HG03108 (cell line): ENCODE measurements around the gene MRPL12.

Experiments
- ATAC-seq: cut with Tn5 transposase; IDR thresholded peaks from one replicate; pipeline ENCODE4 v1.9.1; 2021; ENCODE audit warnings: moderate library complexity; ENCODE audit not compliant: unreplicated experiment

Gene MRPL12

GRCh38 chr17:81681672-81682071 lies 21.5 kb upstream of the MRPL12 start:
- no peak for ATAC-seq

- no peak for ATAC-seq
These were observed 20.5 kb upstream of the MRPL12 start for GRCh38 chr17:81682565-81683207.

GRCh38 chr17:81683208-81683583 lies 20.0 kb upstream of the MRPL12 start:
- peak; percentile 17 for ATAC-seq

DNA sequence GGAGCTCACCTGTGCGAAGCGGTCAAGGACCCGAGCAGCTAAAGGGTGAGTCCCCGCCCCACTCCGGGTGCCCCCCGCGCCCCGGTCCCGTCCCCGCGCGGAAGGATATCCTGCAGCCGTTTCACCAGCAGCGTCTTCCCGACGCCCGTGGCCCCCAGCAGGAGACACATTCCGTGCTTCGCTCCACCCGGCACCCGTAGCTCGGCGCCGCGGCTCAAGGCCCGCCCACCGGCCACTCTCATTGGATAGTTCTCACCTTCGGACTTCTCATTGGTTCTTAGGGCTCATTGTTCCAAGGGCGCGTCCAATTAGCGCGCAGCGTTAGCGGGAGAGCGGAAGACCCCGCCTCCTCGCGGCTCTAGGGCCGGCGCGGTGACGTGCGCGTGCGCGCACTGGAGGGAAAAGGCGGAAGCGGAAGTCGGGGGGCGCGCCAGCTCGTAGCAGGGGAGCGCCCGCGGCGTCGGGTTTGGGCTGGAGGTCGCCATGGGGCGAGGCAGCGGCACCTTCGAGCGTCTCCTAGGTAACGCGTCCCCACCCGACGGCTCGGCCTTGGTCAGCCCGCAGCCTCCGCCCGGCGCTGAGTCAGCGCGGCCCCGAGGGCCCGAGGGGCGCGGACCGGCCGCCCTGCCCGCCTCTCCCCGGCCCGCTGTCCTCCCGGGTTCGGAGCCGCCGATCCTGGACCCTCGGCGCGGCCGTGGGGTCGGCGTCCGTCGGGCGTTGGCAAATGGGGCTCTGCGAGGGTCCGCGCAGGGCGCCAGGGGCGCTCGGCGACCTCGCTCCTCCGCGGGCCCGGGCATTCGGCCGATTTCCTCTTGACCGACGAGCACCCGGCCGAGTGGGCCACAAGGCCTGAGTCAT lies 19.4 kb upstream of the MRPL12 start, which contains the start of the genes ARL16 and HGS:
Gene ARL16 (minus strand): TSS at position 214 of the 858 bp plus-strand sequence. CDS start 44 bp downstream, at position 170.
Gene HGS (plus strand): TSS at position 428 of the 858 bp plus-strand sequence. CDS start 56 bp downstream, at position 484.
- peak; percentile 92 for ATAC-seq

DNA sequence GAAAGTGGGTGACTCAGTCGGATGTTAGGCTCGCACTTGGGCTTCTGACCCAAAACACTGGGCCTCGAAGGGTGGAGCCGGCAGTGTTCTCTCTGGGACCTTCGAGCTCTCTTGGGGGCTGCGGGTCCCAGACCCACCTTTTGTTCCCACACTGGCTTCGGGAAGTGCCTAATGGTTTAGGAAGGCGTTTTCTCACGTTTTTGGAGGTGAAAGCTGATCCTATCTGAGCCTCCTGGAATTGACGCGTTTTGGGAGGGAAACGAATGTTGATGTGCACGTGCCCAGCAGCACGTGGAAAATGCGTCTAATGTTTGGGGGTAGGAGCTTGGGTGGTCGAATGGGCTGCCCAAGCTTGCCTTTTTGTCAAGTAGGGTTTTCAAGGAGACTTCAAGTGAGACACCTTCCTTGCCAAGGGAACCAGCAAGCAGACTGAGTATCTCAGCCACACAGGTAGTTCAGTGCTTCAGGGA lies 18.7 kb upstream of the MRPL12 start:
- no peak for ATAC-seq

DNA sequence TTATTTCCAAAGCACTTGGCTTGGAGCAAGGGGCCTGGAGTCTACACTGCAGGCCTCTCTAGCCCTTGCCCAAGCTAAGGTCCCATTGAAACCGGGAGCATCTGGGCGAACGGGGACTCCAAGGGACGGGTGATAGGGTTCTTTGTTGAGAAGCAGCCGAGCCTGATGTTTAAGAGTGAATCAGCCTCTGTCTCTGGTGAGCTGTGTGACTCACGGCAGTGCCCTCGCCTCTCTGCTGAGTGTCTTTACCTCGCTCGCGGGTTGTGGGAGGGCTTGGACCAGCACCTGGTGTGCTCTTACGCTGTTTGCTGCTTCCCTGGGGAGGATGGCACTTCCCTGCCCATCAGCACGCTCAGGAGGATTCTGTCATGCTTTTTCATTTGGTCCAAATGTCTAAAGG lies 18.1 kb upstream of the MRPL12 start:
- no peak for ATAC-seq

DNA sequence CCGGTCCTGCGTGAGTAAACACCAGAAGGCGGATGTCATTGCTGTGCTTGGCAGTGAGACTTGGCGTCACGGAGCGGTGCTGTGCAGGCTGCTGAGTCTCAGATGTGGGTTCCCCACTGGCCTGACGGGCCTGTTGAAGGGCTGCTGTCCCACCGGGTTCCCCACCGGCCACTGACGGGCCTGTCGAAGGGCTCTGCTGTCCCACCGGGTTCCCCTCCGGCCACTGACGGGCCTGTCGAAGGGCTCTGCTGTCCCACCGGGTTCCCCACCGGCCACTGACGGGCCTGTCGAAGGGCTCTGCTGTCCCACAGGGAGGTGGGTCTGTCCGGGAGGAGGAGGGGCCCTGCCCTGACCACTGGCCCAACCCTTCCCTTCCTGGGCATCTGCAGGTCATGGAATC lies 16.6 kb upstream of the MRPL12 start:
- ATAC-seq = no peak

DNA sequence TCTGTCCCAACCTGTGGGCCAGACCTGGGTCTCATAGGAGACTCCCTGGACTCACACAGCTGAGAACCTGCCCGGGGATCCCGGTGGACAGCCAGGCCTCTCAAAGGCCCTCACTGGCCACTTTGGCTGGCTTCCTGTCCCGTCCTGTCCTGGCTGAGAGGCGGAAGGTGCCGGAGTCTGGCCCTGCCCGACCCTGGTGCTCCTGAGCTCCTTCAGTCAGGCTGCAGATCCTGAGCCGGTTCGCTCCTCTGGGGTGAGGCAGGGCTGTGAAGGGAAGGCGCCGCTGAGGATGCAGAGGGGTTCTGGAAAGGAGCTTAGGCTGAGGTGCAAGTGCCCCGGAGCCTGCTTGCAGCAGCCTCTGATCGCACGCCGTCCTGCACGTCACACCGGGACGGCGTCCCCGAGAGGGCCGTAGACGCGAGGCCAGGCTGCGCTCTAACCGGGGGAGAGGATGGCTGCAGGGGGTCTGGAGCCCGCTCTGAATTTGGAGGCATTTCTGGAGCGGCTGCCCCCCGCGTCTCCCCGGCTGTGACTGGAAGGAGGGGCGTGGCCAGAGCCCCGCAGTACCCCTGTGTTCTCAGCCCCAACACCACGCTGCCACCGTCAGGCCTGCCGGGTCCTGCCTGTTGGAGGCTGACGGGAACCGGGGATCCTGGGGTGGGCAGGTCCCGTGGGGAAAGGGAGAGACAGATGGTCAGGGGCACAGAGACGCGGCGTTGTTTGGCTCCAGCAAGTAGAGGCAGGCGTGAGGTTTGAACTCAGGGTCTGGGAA lies 15.2 kb upstream of the MRPL12 start:
- ATAC-seq = no peak

- no peak for ATAC-seq
These were observed 14.6 kb upstream of the MRPL12 start for GRCh38 chr17:81688616-81689015.

- no peak for ATAC-seq
These were observed 13.1 kb upstream of the MRPL12 start for GRCh38 chr17:81690066-81690465.

DNA sequence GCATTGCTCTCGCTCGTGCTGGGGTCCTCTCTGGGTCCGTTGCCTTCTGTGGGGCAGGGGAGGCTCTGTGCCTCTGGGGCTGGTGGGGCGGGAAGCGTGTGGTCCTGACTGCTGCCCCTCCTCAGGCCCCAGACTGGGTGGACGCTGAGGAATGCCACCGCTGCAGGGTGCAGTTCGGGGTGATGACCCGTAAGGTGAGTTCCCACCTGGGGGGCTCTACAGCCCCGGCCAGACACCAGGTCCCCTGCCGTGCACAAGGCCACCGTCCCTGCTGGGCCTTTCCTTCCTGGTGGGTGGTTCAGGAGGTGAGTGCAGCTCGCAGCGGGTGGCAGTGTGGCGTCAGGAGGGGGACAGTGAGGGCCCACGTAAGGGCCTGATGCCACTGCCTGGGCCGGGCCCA lies 12.6 kb upstream of the MRPL12 start:
- no peak for ATAC-seq

GRCh38 chr17:81691196-81691595 lies 12.0 kb upstream of the MRPL12 start:
- no peak for ATAC-seq

DNA sequence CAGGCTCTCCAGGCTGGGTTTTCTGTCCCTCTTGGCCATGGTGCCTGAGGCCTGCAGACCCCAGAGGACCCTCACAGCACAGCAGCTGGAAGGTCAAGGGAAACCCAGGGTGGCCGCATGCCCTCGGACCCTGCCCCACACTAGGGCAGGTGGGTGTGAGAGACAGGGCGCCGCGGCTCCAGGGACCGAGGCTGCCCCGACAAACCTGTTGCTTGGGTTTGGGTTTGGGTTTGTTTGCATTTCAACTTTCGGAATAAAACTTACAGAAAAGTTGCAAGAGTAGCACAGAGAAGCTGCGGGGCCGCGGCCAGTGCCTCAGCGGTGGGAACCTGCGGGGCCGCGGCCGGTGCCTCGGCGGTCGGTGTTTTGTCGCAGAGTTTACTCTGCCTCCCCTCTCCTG lies 11.6 kb upstream of the MRPL12 start:
- ATAC-seq = no peak

- no peak for ATAC-seq
These were observed 9.5 kb upstream of the MRPL12 start for GRCh38 chr17:81693509-81694210.

- ATAC-seq = no peak
These were observed 8.4 kb upstream of the MRPL12 start for GRCh38 chr17:81694810-81695209.

DNA sequence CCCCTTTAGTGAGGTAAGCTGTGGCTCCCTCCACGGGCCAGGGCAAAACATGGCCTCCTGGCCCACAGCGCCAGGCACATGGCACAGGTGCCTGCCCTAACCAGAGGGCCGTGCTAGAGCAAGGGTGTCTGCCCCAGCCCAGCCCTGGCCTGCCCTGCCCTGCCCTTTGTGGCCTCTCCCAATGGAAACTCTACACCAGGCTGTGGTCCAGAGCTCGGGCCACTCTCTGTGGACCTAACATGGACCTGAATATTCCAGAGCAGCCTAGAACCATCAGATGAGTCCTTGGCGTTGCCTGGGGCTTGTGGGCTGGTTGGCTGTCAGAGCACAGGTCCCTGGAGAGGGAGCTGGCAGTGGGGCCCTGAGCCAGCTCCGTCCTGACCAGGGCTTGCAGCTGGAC lies 8.0 kb upstream of the MRPL12 start:
- no peak for ATAC-seq

DNA sequence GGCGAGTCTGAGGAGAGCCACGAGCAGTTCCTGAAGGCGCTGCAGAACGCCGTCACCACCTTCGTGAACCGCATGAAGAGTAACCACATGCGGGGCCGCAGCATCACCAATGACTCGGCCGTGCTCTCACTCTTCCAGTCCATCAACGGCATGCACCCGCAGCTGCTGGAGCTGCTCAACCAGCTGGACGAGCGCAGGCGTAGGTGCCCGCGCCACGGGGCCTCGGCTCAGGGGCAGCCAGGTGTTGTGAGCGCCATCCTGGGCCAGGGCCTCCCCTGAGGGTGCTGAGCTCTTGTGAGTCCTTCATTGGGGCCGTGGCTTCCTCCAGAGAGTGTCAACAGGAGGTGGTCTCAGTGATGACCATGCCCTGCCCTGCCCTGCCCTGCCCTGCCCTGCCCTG lies 7.4 kb upstream of the MRPL12 start:
- ATAC-seq = no peak

GRCh38 chr17:81696218-81696941 lies 6.8 kb upstream of the MRPL12 start:
- ATAC-seq = no peak

DNA sequence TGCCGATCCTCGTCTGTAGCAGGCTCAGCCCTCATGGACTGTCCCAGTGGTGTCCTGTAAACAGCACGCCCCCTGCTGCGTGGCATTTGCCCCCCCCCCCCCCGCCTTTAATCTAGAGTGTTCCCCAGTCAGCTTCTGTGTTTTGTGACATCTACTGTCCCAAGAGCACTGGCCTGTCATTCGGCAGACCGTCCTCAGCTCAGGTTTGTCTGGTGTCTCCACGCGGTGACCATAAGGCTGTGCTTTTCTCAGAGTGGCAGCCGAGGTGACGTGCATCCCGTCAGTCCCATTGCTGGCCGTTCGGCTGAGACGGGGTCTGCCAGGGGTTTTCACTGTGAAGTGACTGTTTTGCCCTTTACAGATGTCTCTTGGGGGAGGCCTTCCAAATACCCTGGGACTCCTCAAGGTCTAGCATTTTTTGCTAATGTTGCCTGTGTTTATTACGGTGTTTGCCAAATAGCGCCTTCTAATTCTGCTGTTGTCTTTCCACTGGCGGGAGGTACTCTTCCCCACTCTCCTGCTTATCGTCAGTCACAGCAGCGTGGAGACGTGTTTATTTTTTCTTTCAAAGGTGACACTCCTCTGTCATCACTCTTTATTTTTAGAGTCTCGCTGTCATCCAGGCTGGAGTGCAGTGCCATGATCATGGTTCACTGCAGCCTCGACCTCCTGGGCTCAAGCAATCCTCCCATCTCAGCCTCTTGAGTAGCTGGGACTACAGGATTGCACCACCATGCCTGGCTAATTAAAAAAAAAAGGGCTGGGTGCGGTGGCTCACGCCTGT lies 5.7 kb upstream of the MRPL12 start:
- no peak for ATAC-seq
